Fibroblast of peridontal ligament (primary cell): ENCODE data around the gene KANK3.
"Not testable (repeated sequence)": the region's sequence is repeated elsewhere in the genome, so short reads cannot be mapped to it uniquely, and the experiment has no call there.

ENCODE experiments used
- DNase-seq: peaks from one replicate; pipeline ENCODE4 v3.0.0-alpha.2; 2010; ENCODE audit errors: extremely low read depth

Gene KANK3

DNA sequence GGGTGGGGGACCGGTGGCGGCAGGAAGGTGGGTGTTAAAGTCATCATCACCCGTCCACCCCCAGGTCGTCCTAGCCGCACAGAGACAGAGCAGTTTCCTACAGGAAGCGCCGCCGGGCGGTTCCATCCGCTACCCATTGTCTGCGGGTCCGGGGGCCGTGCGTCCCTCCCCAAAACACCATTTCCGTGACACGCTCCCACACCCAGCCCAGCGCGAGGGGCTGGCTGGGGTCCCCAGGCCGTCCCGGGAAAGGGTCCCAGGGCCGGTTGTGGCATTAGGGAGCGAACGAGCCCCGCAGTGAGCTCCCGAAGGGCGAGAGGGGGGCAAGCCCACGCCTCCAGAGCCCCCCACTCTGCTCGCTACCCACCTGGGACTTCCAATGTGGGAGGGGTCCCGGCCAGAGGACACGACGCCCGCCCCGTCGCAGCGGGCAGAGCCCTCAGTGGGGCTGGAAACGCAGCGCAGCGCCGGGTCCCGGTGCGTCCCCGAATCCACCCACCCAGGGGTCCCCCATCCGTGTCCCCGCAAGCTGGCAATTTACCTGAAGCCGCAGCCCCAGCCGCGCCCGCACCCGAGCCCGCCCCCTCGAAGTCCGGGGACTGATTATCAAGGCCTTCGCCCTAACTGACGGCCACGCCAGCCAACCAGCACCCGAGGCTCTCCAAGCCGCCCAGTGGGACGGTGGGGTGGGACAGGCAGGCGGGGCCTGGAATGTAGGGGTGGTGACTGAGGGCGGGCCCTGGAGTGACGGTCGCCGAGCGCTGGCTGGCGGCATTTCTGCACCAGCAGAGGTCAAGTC is at the start of gene KANK3:
Gene KANK3 (minus strand): TSS at position 579 of the 799 bp plus-strand sequence. CDS start 5,434 bp downstream, outside the sequence.
- DNase-seq, result peak; percentile 79

DNA sequence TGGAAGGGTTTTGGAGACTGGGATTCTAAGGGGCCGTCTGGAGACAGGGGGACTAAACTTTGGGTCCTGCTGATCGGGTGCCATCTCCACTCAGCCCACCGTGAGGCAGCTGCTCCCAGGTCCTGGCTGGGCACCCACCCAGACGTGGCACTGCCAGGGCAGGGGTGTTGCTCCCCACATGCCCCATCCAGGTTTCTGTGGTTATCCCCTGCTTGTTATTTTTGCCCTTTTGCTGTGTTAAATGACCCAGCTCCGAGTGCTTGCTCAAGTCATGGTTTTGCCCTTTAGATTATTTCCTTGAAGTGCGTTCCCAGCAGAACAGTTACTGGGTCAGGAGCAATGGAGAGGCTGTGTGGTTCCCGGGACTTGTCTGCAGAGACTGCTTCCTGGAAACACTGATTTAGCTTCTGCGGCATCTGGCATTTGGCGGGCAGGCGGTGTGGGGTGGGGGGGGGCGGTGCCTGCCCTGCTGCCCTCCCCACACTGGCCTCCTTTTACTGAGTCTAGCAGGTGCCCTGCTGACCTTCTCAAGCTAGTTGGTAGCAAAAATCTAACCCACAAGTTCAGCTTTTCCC is 49.0 kb upstream of the KANK3 start:
- DNase-seq, result peak; percentile 47

DNA sequence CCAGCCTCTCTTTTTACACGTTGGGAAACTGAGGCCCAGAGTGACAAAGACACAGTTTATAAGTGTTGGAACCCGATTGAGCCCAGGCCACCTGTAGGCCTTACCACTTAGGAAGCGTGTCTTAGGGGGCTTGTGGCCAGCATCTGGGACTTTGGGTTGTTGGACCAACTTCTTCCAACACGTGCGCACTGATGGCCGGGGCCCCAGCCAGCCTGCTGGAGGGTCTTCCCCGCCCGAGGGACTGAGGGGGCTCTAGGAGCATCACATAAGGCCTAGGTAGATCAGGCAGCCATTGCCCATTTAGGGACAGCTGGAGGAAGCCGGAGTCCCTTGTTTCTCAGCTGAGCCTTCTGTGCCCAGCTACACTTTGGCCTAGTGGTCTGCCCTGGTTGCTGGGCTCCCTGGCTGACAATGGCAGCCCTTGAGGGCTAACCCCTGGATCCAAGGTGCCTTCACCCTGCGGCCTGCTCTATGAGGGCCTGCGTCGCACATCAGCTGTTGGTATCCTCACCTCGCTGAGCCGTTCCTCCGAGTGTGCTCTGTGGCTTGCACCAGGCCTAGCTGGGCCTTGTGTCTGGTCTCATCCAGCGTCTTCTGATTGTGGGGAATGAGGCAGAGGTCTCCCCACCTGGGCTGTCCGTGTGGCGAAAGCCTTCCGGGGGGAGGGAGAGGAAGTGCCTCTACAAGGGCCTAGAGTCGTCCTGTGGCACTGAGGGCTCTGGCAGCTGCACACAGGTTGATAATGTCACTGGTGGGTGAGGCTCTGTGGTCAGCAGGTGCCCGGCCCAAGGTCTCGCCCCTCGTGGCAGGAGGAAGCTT is 48.3 kb upstream of the KANK3 start:
- DNase-seq, result no peak

DNA sequence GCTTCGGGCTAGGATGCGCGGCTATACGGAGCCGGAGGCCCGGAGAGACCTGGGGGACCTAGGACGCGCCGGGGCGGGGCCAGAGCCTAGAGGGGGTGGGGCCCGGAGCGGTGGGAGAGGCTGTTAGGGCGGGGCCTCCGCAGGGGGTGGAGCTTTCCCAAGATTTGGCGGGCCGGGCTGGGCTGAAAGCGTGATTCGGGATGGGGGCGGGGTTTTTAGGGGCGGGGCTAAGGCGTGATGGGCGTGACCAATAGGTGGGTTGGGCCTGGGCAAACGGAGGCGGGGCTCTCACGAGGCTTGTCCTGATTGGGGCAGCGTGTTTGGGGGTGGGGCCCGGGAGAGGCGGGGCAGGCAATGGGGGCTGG is 47.5 kb upstream of the KANK3 start:
- DNase-seq, result peak; percentile 89

DNA sequence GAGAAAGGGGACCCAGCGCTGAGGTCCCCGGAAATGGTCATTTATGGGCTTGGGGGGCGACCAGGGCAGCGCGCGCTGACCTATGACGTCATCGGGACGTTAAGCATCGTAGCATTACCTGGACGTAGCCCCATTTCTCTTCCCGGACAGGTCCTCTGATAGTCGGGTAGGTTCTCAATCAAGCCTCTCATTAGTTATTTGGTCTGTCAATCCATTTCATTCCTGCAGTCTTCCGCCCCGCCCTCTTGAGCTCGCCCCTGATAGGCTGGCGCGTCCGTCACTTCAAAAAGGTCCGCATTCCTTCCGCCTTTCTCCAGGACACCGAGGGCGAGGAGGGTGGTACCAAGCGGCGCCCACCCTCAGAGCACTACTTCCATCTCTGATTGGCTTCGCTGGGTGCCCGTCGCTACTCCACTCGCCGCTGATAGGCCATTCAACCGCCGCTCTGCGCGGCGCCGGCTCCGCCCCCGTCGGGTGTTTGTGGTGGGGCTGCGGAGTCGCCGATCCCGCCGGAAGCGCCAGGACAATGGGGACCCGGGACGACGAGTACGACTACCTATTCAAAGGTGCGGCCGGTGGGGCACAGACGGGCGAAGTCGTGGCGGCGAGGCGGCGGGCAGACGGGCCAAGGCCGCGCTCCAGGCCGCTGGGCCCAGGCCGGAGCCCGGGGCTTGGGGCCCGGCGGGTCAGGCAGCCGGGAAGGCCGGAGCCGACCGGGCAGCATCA is 47.0 kb upstream of the KANK3 start, which contains the start of gene RAB11B:
Gene RAB11B (plus strand): TSS at position 470 of the 726 bp plus-strand sequence. CDS start 57 bp downstream, at position 527.
- DNase-seq, result peak; percentile 100

DNA sequence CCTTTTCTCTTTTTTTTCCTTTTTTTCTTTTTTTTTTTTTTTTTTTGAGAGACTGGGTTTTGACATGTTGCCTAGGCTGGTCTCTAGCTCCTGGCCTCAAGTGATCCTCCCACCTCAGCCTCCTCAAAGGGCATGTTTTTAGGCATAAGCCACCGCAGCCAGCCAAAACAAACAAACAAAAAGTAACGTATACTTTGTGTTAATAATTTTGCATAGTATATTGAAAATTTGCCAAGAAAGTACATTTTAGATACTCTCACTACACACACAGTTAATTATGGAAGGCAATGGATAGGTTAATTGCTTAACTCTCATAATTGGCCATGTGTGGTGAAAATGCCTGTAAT is 45.5 kb upstream of the KANK3 start:
- DNase-seq, result no peak

DNA sequence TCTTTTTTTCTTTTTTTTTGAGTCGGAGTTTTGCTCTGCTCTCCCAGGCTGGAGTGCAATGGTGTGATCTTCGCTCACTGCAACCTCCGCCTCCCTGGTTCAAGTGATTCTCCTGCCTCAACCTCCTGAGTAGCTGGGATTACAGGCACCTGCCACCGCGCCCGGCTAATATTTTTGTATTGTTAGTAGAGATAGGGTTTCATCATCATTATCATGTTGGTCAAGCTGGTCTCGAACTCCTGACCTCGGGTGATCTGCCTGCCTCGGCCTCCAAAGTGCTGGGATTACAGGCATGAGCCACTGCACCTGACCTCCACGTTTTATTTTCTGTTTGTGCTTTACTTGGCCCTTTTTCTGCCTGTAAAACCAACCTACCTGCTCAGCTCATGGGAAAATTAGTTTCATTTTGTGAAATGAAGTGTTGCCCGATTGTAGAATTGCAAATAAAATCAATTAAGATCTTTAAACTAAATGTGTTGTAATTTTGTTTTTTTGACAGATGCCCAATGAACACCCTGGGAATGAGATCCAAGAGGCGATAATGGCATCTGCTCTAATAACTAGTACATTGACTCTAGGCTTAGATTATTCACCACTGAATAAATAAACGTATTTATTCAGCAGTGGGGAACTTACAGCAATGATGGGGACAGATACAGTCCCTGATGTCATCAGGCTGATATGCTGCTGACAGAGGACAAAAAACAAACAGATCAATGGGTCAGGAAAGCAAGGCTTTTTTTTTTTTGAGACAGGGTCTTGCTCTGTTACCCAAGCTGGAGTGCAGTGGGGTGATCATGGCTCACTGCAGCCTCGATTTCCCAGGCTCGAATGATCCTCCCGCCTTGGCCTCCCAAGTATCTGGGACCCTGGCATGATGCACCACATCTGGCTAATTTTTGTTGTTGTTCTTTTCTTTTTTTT is 44.9 kb upstream of the KANK3 start:
- no peak for DNase-seq

DNA sequence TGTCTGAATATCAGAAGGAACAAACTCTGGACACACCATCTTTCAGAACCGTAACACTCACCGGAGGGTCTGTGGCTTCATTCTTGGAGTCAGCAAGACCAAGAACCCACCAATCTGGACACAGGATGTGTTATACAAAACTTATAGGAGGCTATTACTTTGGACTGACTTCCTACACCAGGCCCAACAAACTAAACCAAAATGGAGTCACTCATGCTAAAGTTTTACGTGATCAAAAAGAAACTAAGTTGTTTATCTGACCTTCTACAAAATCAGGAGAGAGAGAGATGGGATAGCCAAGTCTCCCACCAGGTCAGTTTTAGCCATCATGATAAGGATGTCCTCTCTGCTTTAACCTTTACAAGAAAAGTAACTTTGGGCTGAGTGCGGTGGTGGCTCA is 43.9 kb upstream of the KANK3 start:
- DNase-seq, result no peak

DNA sequence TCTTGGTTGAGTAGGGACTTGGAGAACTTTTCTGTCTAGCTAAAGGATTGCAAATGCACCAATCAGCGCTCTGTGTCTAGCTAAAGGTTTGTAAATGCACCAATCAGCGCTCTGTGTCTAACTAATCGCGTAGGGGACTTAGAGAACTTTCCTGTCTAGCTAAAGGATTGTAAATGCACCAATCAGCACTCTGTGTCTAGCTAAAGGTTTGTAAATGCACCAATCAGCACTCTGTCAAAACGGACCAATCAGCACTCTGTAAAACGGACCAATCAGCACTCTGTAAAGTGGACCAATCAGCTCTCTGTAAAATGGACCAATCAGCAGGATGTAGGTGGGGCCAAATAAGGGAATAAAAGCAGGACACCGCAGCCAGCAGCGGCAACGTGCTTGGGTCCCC is 43.4 kb upstream of the KANK3 start:
- not testable (repeated sequence) for DNase-seq

DNA sequence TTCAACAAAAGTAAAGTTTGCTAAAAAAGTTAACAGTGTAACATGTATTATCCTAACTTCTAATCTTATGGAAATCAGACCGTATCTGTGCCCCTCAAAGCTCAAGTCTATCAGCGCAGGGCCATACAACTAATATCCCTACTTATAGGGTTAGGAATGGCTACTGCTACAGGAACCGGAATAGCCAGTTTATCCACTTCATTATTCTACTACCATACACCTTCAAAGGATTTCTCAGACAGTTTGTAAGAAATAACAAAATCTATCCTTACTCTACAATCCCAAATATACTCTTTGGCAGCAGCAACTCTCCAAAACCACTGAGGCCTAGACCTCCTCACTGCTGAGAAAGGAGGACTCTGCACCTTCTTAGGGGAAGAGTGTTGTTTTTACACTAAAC is 42.5 kb upstream of the KANK3 start:
- not testable (repeated sequence) for DNase-seq

DNA sequence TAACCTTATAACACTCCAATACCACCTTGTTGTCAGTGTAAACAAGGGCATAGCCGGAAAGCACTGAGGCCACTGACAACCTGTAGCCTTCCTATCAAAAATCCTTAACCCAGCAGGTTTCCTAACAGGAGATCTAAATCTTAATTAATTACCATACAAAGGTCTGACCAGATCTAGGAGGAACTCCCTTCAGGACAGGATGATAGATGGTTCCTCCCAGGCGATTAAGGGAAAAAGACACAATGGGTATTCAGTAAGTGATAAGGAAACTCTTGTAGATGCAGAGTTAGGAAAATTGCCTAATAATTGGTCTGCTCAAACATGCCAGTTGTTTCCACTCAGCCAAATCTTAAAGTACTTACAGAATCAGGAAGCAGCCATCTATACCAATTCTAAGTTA is 42.0 kb upstream of the KANK3 start:
- not testable (repeated sequence) for DNase-seq

DNA sequence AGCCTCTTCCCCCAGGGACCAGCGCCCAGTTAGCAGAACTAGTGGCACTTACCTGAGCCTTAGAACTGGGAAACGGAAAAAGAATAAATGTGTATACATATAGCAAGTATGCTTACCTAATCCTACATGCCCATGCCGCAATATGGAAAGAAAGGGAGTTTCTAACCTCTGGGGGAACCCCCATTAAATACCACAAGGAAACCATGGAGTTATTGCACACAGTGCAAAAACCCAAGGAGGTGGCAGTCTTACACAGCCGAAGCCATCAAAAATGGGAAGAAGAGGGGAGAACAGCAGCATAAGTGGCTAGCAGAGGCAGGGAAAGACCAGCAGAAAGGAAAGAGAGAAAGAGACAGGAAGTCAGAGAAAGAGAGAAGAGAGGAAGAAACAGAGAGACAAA is 41.5 kb upstream of the KANK3 start:
- not testable (repeated sequence) for DNase-seq

DNA sequence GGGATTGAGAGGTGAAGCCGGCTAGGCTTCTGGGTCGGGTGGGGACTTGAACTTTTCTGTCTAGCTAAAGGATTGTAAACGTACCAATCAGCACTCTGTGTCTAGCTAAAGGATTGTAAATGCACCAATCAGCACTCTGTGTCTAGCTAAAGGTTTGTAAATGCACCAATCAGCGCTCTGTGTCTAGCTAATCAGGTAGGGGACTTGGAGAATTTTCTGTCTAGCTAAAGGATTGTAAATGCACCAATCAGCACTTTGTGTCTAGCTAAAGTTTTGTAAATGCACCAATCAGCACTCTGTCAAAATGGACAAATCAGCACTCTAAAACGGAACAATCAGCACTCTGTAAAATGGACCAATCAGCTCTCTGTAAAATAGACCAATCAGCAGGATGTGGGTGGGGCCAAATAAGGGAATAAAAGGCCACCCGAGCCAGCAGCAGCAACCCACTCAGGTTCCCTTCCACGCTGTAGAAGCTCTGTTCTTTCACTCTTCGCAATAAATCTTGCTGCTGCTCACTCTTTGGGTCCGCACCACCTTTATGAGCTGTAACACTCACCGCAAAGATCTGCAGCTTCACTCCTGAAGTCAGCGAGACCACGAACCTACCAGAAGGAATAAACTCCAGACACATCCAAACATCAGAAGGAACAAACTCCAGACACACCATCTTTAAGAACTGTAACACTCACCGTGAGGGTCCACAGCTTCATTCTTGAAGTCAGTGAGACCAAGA is 36.3 kb upstream of the KANK3 start:
- DNase-seq, result not testable (repeated sequence)

DNA sequence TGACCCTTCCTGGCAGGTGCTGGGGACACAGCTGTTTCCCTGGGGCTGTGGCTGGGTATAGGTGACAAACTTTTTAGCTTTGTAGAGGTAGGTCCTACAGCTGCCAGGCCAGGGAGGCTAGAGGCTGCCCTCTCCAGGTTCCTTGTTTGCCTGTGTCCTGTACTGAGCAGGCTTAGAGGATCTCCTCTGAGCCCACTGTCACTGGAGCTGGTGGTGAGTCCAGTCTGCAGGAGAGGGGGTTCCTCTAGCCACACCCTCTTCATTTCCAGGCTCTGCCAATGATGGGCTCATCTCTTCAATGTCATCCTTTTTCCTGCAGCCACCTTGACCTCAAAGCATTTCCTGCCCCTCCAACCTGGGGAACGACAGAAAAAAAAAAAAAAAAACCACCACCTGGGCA is 34.5 kb upstream of the KANK3 start:
- DNase-seq, result no peak

DNA sequence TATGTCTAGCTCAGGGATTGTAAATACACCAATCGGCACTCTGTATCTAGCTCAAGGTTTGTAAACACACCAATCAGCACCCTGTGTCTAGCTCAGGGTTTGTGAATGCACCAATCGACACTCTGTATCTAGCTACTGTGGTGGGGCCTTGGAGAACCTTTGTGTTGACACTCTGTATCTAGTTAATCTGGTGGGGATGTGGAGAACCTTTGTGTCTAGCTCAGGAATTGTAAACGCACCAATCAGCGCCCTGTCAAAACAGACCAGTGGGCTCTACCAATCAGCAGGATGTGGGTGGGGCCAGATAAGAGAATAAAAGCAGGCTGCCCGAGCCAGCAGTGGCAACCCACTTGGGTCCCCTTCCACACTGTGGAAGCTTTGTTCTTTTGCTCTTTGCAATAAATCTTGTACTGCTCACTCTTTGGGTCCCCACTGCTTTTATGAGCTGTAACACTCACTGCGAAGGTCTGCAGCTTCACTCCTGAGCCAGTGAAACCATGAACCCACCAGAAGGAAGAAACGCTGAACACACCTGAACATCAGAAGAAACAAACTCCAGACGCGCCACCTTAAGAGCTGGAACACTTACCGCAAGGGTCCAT is 33.4 kb upstream of the KANK3 start:
- DNase-seq, result not testable (repeated sequence)

DNA sequence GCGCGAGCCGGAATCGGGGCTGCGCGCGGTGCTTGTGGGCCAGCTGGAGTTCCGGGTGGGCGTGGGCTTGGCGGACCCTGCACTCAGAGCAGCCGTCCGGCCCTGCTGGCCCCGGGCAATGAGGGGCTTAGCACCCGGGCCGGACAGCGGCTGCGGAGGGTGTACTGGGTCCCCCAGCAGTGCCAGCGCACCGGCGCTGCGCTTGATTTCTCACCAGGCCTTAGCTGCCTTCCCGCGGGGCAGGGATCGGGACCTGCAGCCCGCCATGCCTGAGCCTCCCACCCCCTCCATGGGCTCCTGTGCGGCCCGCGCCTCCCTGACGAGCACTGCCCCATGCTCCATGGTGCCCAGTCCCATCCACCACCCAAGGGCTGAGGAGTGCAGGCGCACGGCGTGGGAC is 32.7 kb upstream of the KANK3 start:
- DNase-seq, result not testable (repeated sequence)

DNA sequence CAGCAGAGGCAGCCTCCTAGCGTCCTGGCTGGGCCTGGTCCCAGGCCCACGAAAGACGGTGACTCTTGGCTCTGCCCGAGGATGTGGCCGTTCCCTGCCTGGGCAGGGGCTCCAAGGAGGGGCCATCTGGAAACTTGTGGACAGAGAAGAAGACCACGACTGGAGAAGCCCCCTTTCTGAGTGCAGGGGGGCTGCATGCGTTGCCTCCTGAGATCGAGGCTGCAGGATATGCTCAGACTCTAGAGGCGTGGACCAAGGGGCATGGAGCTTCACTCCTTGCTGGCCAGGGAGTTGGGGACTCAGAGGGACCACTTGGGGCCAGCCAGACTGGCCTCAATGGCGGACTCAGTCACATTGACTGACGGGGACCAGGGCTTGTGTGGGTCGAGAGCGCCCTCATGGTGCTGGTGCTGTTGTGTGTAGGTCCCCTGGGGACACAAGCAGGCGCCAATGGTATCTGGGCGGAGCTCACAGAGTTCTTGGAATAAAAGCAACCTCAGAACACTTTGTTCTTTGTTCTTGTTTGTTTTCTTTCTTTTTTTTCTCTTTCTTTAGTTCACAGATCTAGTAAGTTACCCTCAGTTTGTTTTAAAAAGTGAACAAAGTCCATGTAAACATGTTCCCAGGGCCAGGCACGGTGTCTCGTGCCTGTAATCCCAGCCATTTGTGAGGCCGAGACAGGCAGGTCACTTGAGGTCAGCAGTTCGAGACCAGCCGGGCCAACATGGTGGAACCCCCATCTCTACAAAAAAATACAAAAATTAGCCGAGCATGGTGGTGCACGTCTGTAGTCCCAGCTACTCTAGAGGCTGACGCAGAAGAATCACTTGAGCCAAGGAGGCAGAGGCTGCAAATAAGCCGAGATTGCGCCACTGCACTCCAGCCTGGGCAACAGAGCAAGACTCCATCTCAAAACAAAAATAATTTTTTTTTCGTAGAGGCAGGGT is 31.1 kb upstream of the KANK3 start:
- DNase-seq, result no peak

DNA sequence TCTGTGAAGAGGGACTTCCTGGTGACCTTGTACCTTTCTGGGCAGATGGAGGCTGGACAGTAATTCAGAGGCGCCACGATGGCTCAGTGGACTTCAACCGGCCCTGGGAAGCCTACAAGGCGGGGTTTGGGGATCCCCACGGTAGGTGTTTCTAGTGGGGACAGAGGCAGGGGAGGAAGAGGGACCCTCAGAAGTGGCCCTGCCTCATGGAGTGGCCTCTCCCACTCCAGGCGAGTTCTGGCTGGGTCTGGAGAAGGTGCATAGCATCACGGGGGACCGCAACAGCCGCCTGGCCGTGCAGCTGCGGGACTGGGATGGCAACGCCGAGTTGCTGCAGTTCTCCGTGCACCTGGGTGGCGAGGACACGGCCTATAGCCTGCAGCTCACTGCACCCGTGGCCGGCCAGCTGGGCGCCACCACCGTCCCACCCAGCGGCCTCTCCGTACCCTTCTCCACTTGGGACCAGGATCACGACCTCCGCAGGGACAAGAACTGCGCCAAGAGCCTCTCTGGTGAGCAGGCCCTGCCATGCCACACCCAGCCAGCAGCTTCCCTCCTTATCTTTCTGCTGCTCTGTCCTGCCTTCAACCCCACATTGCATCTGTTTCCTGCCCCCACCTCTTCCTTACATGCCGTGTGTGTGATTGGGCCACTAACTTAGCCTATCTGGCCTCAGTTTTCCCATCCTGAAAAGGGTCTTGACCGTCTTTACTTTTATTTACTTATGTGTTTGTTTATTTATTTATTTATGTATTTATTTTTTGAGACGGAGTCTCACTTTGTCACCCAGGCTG is 28.1 kb upstream of the KANK3 start:
- no peak for DNase-seq
